ENCODE results near the gene LHCGR.
"Not testable (repeated sequence)": the region's sequence is repeated elsewhere in the genome, so short reads cannot be mapped to it uniquely, and the experiment has no call there.

The LHCGR gene

DNA sequence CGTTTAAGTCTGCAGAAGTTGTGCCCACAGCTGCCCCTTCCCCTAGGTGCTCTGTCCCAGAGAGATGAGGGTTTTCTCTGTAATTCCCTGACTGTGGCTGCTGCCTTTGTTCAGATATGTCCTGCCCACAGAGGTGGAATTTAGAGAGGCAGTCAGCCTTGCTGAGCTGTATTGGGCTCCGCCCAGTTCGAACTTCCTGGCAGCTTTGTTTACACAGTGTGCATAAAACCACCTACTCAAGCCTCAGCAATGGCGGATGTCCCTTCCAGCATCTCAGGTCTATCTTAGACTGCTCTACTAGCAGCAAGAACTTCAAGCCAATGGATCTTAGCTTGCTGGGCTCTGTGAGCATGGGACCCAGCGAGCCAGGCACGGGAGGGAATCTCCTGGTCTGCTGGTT, 48.1 kb downstream of the LHCGR start:
- DNase-seq = no peak

DNA sequence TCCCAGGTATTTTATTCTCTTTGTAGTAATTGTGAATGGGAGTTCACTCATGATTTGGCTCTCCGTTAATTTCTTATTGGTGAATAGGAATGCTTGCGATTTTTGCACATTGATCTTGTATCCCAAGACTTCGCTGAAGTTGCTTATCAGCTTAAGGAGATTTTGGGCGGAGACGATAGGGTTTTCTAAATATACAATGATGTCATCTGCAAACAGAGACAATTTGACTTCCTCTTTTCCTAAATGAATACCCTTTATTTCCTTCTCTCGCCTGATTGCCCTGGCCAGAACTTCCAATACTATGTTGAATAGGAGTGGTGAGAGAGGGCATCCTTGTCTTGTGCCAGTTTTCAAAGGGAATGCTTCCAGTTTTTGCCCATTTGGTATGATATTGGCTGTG, 51.9 kb downstream of the LHCGR start:
- not testable (repeated sequence) for DNase-seq

DNA sequence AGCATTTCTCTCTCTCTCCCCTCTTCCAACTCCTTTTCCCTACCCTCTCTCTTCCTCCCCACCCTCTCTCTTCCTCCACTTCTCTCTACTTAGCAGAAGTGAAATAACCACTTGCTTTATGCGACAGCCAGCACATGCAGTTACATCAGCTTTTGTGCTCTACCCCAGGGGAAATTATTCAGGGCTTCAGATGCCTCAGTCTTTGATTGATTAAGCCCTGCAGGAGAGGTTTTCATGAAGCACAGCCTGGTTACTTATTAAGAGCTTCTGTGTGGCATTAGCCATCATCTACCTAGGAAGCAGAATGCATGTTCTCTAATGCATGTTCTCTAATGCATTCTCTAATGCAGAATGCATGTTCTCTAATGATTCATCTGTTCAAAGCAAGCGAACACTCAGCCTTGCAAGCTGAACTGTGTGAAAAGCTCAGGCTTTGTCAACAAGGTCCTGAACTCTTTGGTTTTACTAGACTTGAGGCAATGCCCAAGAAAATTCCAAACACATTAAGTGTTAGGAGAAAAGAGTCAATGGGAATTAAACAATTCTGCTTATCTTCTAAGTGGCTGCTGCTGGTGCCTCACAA, 56.1 kb downstream of the LHCGR start:
- DNase-seq = peak; percentile 81

DNA sequence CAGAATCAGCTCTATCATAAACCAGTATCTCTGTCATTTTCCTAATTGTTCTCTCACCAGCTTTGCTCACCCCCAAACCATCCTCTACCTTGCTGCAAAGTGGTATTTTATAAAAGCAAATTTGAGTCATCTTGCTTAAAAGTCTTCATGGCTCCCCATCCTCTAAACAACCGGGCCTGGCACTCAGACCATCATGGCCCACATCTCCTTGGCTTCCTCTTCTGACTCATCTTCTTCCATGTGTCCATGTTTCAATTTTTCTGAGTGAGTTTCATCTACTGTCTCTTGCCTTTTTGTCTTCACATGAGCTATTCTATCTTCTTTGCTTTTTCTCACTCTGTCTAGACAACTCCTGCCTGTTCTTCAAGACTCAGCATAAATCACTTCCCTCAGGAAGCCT, 58.6 kb downstream of the LHCGR start:
- no peak for DNase-seq

DNA sequence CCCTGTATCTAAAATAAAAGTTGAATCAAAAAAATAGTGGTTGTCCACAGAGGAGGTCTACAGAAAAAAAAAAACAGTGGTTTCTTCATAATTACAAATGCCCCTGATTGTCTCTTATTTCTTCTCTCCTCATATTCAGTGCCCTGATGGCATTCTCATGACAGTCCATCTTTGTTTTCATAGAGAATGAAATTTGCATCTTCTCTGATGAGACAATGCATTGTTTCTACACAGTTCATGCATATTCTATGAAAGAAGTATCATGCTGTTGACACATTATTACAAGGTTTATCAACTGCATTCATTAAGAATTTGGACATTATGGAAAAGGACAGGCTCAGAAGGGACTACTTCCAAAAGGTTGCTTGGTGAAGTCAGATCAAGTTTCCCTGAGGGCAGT, 59.5 kb downstream of the LHCGR start:
- DNase-seq = no peak

DNA sequence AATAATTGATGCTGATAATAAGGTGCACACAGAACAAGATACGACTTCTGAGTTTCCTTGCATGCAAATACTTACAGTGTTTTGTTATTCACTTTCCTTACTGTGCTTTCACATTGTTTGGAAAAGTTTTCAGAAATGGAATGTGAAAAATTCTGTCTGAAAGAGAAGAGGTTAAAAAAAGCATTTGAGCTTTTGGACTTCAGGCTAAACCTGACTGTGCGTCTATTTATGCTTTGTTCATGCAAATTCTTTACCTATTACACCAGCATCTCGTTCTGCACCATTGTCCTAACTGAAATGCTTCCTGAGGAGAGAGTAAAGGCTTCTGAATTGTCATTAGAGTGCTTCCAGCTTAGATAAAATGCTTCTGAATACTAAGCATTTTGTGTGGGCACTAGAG, 61.4 kb downstream of the LHCGR start:
- peak; percentile 27 for DNase-seq

DNA sequence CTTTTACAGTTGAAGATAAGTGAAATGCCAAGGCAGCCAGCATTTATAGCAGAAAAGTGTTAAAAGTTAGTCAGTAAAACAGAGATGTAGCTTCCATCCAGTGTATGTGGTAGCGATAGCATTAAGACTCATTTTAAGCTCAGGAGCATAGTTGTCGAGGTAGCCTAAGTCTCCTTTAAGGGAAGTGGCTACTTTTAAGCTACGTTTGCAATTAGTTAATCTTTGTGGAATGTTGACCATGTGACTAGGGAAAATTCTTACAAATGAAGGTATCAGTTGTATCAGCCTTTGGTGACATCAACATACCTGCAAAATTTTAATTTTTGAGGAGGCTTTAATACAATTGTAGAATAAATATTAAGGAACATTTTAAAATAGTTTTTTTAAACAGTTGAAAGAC, 61.9 kb downstream of the LHCGR start:
- DNase-seq = no peak

DNA sequence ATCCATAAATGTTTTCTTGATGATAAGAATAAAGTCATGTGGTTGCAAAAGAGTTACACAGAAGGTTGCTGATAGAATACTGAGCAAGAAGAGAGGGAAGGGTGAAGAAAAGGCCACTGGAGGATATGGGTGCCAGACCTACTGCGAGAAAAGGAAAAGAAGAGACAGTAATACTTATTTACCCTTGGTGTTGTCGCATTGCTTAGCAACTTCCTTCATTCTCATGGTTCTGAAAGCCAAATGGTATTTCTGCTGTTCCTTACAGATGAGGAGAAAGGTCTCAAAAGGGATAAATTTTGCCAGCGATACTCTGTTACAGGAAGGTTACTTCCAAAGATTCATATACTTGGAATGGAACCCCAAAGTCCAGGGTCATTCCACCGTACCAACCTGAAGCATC, 62.5 kb downstream of the LHCGR start:
- no peak for DNase-seq

DNA sequence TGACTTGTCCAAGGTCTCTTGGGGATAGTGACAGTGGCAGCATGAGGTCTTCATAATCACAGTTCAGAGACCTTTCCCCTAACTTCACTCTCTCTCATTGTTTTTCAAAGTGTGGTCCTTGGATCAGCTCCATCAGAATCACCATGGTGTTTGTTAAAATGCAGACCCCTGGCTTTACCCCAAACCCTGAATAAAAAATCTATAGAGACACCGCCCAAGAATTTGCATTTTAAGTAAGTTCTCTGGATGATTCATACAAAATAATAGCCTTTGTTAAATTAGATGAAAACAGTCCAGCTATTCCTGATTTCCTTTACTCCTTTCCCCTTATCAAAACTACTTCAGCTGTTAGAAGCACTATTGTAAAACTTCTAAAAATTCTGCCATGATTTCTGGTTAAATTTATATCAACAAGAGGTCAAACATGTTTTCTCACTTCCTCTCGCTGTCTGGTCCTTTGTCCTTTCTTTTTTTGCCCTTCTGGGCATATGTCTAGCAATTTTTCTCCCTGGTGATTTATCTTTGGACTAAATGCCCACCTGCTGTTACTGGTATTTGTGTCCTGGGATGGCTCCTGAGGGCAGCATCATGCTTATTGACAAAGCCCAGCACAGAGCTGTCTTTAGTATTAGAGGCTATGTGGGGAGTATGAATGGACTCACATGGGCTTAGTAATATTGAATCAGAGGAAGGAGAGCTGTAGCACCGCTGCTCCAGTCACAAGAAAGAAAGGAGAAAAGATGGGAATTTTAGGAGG, 63.4 kb downstream of the LHCGR start:
- DNase-seq = no peak

DNA sequence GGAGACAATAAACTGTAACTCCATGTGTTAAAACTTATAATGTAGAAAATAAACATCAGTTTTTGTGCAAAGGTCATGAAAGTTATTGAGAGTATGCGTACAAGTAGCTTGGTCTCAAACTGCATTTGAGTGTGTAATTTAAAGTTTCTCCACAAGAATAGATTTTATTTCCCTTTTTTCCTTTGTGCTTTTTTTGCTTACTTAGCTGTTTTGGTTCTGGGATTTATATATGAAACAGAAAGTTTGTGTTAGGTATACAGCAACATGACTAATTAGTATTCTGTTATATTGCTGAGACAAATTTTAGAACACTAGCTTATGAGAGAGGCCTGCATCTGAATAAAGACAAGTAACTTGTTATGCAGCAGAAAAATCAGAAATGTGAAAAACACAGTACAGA, 70.4 kb downstream of the LHCGR start:
- DNase-seq = no peak

DNA sequence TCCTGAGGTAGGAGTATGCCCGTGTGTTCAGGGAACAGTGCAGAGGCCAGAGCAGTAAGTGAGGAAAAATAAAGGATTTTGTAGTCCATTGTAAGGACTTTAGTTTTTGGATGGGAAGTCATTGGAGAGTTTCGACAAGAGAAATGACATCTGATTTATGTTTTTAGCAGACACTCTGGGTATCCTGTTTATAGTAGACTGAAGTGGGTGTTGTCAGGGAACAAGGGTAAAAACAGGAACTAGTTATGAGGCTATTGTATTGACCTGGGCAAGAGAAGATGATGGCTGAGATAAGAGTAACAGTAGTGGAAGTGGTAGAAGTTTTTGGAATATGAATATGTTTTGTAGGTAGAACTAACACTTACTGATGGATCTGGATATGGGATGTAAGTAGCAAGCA, 78.1 kb downstream of the LHCGR start:
- DNase-seq = no peak

DNA sequence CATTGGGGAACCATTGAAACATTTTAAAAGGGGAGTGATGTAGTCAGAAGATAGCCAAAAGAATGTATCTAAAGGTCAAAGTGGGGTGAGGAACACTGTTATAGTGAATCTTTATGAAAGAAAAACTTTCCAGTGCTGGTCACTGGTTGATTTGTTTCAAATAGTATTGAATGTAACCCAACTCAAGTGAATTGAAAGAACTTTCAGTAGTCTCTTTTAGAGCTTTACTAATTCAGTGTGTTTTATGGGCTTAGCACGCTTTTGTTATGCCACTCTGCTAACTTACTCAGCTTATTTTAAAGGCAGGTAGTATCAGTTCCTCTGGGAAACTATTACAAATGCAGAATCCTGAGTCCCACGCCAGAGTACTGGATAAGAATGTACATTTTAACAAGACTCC, 80.6 kb downstream of the LHCGR start:
- no peak for DNase-seq

DNA sequence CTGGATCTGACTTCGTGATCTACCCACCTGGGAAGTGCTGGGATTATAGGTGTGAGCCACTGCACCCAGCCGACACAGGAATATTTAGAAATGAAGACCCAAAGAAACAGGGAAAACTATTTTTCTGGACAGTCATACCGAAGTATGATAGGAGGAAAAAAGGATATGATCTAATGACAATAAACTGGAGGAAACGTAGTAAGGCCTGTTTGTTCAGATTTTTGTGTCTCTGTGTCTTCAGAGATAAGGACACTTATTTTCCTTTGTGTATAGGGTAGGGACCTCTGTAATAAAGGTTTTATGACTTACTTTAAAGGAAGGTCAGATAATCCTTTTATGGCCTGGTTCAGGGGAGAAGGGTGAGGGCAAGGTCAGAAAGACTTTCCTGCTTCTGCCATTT, 81.9 kb downstream of the LHCGR start:
- no peak for DNase-seq

DNA sequence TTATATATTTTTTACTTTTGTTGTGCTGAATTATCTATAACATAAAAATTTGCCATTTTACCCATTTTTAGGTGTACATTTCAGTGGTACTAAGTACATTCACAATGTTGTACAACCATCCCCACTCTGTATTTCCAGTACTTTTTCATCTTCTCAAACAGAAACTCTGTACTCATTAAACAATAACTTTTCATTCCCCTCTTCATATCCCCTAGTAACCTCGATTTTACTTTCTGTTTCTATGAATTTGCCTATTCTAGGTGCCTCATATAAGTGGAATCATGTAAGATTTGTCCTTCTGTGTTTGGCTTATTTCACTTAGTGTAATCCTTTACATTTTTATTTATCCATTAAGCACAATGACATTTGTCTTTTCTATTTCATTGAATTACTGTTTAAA, 86.5 kb downstream of the LHCGR start:
- DNase-seq = no peak

DNA sequence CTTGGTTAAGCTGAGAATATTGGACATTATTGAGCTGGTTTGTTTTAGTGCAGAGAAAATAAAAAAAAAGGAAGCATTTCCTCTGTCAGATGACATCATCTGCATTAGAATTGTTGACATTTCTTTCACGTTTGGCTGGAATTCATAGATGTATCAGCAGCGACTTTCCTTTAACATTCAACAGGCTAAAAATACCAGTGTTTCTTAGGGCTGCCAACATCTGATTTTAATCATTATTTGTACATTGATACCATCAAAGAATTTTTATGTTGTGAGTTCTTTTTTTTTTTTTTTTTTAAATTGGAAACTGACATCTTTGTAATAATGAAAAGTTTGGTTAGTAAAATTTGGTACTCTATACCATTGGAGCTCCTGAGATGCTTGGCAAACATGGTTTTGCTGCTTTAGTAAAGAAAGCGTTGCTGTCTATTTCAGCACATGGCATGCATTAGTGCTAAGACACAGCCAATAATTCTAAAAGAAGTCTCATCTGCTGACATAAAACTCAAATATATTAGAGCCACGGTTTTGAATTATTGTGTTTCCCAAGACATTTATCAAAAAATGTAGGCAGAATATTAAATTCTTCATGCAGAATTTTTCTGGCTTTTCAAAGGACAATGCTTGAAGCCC, 104.2 kb downstream of the LHCGR start:
- DNase-seq = peak; percentile 57

DNA sequence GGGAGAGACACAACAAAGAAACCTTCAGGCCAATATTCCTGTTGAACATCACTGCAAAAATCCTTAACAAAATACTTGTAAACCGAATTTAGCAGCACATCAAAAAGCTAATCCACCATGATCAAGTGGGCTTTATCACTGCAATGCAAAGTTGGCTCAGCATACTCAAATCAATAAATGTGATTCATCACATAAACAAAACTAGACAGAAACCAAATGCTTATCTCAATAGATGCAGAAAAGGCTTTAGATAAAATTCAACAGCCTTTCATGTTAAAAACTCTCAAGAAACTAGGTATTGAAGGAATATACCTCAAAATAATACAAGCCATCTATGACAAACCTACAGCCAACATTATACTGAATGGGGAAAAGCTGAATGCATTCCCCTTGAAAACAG, 117.3 kb downstream of the LHCGR start:
- no peak for DNase-seq

Measured in HCEC 1CT (cell line).